D721Med (cell line): ENCODE results near the gene ASXL1.

Experiments used
- DNase-seq: peaks from one replicate; pipeline ENCODE4 v3.0.0; 2011; ENCODE audit warnings: low spot score; ENCODE audit not compliant: insufficient read length
- FAIRE-seq: peaks from 2 replicates; lab custom pipeline; 2011; peaks lifted over from hg19 to GRCh38; lab: Jason Lieb, UNC
- TF ChIP-seq, protein P1 (sequence below): IDR thresholded peaks from 2 replicates; pipeline ENCODE4 v1.5.1; 2012; ENCODE audit warnings: mild to moderate bottlenecking, control low read depth; ENCODE audit not compliant: insufficient read depth; ENCODE audit errors: missing control alignments

ASXL1 gene

DNA sequence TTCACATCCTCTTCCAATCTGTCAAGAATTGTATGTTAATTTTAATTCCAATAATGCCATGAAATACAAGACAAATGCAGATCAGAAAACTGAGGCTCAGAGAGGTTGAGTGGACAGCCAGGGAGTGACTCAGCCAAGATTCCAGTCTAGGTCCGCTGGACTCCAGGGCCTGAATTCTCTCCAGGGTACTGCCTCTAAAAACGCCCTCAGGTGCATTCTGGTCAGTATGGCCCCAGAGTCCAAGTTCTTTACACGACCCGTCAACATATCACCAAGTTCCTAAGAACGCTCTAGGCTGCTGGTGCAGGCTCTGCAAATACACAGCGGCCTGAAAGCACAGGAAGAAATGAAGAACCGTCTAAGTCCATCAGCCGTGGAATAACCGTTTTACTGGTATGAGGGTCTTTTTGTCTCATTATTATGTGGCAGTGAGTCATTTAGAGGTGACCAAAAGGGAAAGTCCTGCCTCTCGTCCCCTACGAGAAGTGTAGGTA, 709 bp upstream of the ASXL1 start:
- TF ChIP-seq, protein P1, sequence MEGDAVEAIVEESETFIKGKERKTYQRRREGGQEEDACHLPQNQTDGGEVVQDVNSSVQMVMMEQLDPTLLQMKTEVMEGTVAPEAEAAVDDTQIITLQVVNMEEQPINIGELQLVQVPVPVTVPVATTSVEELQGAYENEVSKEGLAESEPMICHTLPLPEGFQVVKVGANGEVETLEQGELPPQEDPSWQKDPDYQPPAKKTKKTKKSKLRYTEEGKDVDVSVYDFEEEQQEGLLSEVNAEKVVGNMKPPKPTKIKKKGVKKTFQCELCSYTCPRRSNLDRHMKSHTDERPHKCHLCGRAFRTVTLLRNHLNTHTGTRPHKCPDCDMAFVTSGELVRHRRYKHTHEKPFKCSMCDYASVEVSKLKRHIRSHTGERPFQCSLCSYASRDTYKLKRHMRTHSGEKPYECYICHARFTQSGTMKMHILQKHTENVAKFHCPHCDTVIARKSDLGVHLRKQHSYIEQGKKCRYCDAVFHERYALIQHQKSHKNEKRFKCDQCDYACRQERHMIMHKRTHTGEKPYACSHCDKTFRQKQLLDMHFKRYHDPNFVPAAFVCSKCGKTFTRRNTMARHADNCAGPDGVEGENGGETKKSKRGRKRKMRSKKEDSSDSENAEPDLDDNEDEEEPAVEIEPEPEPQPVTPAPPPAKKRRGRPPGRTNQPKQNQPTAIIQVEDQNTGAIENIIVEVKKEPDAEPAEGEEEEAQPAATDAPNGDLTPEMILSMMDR = no peak
- DNase-seq = no peak
- no peak for FAIRE-seq

DNA sequence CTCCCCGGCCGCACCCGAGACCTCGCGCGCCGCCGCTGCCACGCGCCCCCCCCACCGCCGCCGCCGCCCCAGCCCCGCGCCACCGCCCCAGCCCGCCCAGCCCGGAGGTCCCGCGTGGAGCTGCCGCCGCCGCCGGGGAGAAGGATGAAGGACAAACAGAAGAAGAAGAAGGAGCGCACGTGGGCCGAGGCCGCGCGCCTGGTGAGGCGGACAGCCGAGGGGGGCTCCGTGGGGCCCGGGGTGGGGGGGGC, 426 bp downstream of the ASXL1 start:
- FAIRE-seq = no peak

DNA sequence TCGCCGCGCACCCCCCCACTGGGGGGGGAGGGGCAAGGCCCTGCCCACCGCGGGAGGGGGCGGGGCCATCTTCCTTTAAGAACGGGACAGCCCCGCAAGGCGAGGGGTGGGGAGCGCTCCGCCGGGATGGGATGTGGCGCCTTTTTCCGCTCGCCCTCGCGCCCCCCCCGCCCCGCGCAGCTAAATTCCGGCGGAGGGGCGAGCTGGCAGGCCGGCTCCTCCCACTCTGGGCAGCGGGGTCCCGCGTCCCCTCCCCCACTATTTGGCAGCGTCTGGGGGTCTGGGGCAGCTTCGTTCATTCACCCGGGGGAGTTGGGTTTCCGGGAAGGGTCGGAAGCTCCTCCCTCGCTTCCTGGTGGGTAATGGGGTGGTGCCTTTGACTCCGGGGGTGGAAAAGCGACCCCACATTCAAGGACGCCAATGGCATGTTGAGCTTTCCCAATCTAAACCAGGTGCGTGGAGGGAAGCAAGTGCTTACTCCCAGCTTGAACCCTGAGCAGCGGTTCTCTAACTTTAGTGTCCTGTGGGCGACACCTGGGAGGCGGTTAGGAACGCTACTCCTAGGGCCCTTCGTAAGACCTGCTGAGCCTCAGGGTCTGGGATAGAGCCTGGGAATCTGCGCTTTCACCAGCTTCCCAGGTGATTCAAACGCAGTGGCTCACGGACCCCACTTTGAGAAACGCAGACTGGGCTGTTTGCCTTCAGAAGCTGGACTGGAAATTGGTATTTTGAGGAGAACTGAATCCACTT, 927 bp downstream of the ASXL1 start:
- DNase-seq = peak; percentile 41
- TF ChIP-seq, protein P1 = no peak
- FAIRE-seq = no peak

More for the DNA sequence above, 426 bp downstream of the ASXL1 start:
- DNase-seq = no peak
- TF ChIP-seq, protein P1 = no peak

DNA sequence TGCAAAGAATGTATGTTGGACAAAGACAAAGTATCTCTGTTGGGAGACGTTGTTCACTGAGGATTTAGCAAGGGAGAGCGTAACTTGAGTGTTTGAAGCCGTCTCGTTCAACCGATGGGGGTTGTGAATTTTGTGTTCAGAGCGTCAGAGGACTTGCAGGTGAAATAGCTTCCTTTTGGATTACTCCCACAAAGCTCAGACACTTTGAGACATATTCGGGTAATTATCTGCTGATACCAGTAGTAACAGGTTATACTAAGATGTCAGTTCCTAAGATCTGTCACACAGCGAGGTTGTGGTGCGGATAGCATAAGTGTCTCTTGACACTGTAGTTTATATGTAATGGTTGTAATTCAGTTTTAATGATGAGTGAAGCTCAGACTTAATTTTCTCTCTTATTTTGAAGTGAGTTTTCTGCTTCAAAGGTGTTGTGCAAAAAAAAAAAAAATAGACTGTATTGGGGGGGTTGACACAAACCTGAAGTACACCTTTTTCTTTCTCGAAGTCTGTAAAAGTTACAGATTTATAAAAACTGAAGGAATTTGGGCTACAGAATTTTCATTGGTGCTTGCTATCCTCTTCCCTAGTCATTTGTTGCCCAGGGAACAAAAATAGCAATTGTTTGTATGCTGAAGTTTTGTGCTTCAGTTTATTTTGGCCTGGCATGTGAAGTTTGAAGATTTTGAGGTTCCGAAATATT, 1.7 kb downstream of the ASXL1 start:
- no peak for FAIRE-seq
- TF ChIP-seq, protein P1 = no peak
- DNase-seq = no peak

DNA sequence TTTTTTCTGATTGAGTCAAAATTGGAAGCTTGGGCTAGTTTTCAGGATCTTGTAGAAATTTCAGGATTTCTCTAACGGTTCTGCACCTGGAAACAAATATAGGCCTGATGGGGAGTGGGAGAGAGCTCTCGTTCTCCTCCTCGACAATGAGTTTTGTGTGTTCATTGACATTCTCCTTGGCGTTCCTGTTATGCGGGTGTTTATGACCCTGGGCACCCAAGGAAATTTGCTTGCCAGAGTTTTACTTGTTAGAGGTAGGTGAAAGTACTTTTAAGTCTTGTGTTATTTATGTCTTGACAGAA, 2.2 kb downstream of the ASXL1 start:
- DNase-seq (no peak), FAIRE-seq (no peak)
- TF ChIP-seq, protein P1 = no peak

DNA sequence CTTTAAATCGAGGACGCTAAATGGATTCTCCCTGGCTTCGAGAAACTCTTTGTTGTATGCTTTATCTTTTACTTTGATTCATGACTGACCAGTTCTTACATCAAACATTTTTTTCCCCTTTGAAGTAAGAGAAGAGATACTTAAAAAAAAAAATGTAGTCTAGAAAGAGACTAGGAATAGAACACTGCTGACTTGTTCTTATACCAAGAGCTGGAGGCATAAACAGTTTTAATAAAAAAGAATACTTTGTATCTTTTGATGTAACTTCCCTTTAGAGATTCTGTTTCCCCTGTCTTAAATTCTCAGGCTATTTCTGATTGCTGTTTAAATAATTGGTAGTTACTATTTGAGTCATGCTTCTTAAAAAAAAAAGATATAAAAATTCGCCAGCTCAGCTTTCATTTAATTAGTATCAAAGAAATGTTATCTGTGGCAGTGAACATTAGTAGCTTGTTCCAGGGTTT, 4.8 kb downstream of the ASXL1 start:
- TF ChIP-seq, protein P1 = no peak
- no peak for FAIRE-seq
- no peak for DNase-seq

DNA sequence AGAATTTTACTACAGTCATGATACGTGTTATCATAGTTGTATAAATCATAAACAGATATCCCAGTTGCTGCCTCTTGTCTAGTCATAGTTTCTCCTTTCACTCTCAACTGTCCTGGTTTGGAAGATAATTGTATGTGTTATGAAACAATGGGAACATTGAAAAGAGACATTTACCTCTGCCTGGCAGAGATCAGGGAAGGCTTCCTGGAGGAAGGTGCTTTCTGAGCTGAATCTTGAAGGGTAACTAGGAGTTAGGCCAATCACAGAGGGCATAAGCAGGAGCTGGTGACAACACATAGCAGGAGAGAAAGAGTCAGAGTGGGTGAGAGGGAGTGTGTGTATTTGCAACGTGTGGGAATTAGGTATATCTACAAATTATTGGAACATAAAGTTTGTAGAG, 5.4 kb downstream of the ASXL1 start:
- DNase-seq = no peak
- FAIRE-seq = no peak
- TF ChIP-seq, protein P1 = no peak
